GM12878 (cell line): ENCODE measurements around the gene ITPR2. TPM values are rescaled to one million over a fixed set of nuclear protein-coding genes. Genes with fewer than 3 reads are reported as not detected.

Experiments used
- DPF2 ChIP-seq: fragments of 450-650 bp; IDR thresholded peaks from 2 replicates; pipeline ENCODE4 v1.6.1; 2017; ENCODE audit warnings: mild to moderate bottlenecking
- EED ChIP-seq: sonication (generic); IDR thresholded peaks from 2 replicates; pipeline ENCODE4 v1.6.1; 2016; ENCODE audit warnings: antibody characterized with exemption, low read depth
- ESRRA ChIP-seq: IDR thresholded peaks from 2 replicates; pipeline ENCODE4 v1.6.1; 2012; ENCODE audit warnings: mild to moderate bottlenecking, low read length, improper control_type of control experiment
- FOXM1 ChIP-seq: IDR thresholded peaks from 2 replicates; pipeline ENCODE4 v1.6.1; 2012; ENCODE audit warnings: low read depth, mild to moderate bottlenecking, inconsistent platforms, low read length, moderate library complexity
- HDAC2 ChIP-seq: fragments of 200-600 bp; sonication (generic); IDR thresholded peaks from 2 replicates; pipeline ENCODE4 v1.6.1; 2017
- JUND ChIP-seq: IDR thresholded peaks from 2 replicates; pipeline ENCODE4 v1.6.1; 2012; ENCODE audit warnings: low read depth, mild to moderate bottlenecking, low read length, improper control_type of control experiment, moderate library complexity
- MEF2A ChIP-seq: IDR thresholded peaks from 2 replicates; pipeline ENCODE4 v1.6.1; 2011; ENCODE audit warnings: low read depth, mild to moderate bottlenecking, low read length, moderate library complexity; ENCODE audit not compliant: insufficient read depth
- MTA2 ChIP-seq: fragments of 450-650 bp; IDR thresholded peaks from 2 replicates; pipeline ENCODE4 v1.6.1; 2016; ENCODE audit warnings: low read depth, mild to moderate bottlenecking, moderate library complexity
- MTA3 ChIP-seq: IDR thresholded peaks from 2 replicates; pipeline ENCODE4 v1.6.1; 2012; ENCODE audit warnings: low read length, inconsistent platforms, borderline replicate concordance
- MXI1 ChIP-seq: fragments of 150-350 bp; IDR thresholded peaks from 2 replicates; pipeline ENCODE4 v1.6.1; 2011; ENCODE audit warnings: low read depth, mild to moderate bottlenecking, inconsistent platforms, low read length, improper control_type of control experiment
- NFYB ChIP-seq: IDR thresholded peaks from 2 replicates; pipeline ENCODE4 v1.6.1; 2011; ENCODE audit warnings: low read depth, mild to moderate bottlenecking, low read length, improper control_type of control experiment, moderate library complexity; ENCODE audit not compliant: insufficient read depth
- POLR2A ChIP-seq: IDR thresholded peaks from 2 replicates; pipeline ENCODE4 v1.6.1; 2011; ENCODE audit warnings: low read depth, mild to moderate bottlenecking, low read length
- POU2F2 ChIP-seq: IDR thresholded peaks from 3 replicates; pipeline ENCODE4 v1.6.1; 2011; ENCODE audit warnings: low read depth, mild to moderate bottlenecking, low read length, borderline replicate concordance
- RBBP5 ChIP-seq: fragments of 200-600 bp; sonication (generic); conservative IDR thresholded peaks from 2 replicates; pipeline ENCODE4 v1.6.1; 2016
- RUNX3 ChIP-seq: IDR thresholded peaks from 2 replicates; pipeline ENCODE4 v1.6.1; 2012; ENCODE audit warnings: low read length, inconsistent platforms
- STAT1 ChIP-seq: fragments of 450-650 bp; conservative IDR thresholded peaks from 2 replicates; pipeline ENCODE4 v1.6.1; 2014; ENCODE audit warnings: antibody characterized with exemption, mild to moderate bottlenecking
- YBX1 ChIP-seq: fragments of 450-650 bp; IDR thresholded peaks from 2 replicates; pipeline ENCODE4 v1.6.1; 2016; ENCODE audit warnings: antibody characterized with exemption
- ZNF207 ChIP-seq: fragments of 450-650 bp; IDR thresholded peaks from 2 replicates; pipeline ENCODE4 v1.6.1; 2014; ENCODE audit warnings: antibody characterized with exemption, mild to moderate bottlenecking, borderline replicate concordance
- ZNF274 ChIP-seq: IDR thresholded peaks from one replicate; pipeline ENCODE4 v1.8.0; 2011; ENCODE audit not compliant: insufficient read length, insufficient read depth
- ZNF622 ChIP-seq: fragments of 450-650 bp; IDR thresholded peaks from 2 replicates; pipeline ENCODE4 v1.6.1; 2017; ENCODE audit warnings: mild to moderate bottlenecking, inconsistent platforms
- ZSCAN29 ChIP-seq: fragments of 450-650 bp; IDR thresholded peaks from 2 replicates; pipeline ENCODE4 v1.6.1; 2017; ENCODE audit warnings: mild to moderate bottlenecking, moderate library complexity
- polyA plus RNA-seq, 11 experiments: library from polyadenylated mRNA; depleted of rRNA in 4 of 11; unstranded in 6 of 11; stranded (reverse) in 5 of 11; fragments of >200 nt; fragmentation: Nextera tagmentation in 4 of 11; fragmentation: Illumina TruSeq in 1 of 11; extraction: Ambion mirVana in 4 of 11; extraction: Trizol in 1 of 11; gene quantifications; 1 replicate in 1 of 11; 2 replicates in 10 of 11; pipeline versions ENCODE4 v1.2.1 to v1.2.3, GENCODE V29; 2011 to 2016; ENCODE audit warnings: inconsistent platforms in 2 of 11, missing spikeins in 2 of 11, low read depth in 1 of 11
- total RNA-seq, 4 experiments: library from RNA; depleted of rRNA in 3 of 4; stranded (reverse); fragments of >200 nt in 3 of 4; fragmentation: Illumina TruSeq in 1 of 4; extraction: Trizol in 1 of 4; gene quantifications; 2 replicates each; pipeline versions ENCODE4 v1.2.1 to v1.2.3, GENCODE V29; 2013 to 2021
- TF ChIP-seq, protein P1 (sequence below): fragments of 450-650 bp; IDR thresholded peaks from 2 replicates; pipeline ENCODE4 v1.6.1; 2016; ENCODE audit warnings: mild to moderate bottlenecking
- TF ChIP-seq, protein P2 (sequence below): IDR thresholded peaks from 2 replicates; pipeline ENCODE4 v1.6.1; 2012; ENCODE audit warnings: mild to moderate bottlenecking, low read depth, low read length
- TF ChIP-seq, protein P3 (sequence below): IDR thresholded peaks from 2 replicates; pipeline ENCODE4 v1.6.1; 2011; ENCODE audit warnings: low read depth, low read length, improper control_type of control experiment, borderline replicate concordance
- TF ChIP-seq, protein P4 (sequence below): fragments of 450-650 bp; IDR thresholded peaks from 2 replicates; pipeline ENCODE4 v1.6.1; 2017; ENCODE audit warnings: low read depth, mild to moderate bottlenecking, moderate library complexity

The ITPR2 gene
- total and polyA plus RNA-seq, 10 of the 15 experiments (the other 5 are each of a cell fraction or from before 2014, with no cell fraction given) = 7.5 to 76.2 (median 47.1) TPM

DNA sequence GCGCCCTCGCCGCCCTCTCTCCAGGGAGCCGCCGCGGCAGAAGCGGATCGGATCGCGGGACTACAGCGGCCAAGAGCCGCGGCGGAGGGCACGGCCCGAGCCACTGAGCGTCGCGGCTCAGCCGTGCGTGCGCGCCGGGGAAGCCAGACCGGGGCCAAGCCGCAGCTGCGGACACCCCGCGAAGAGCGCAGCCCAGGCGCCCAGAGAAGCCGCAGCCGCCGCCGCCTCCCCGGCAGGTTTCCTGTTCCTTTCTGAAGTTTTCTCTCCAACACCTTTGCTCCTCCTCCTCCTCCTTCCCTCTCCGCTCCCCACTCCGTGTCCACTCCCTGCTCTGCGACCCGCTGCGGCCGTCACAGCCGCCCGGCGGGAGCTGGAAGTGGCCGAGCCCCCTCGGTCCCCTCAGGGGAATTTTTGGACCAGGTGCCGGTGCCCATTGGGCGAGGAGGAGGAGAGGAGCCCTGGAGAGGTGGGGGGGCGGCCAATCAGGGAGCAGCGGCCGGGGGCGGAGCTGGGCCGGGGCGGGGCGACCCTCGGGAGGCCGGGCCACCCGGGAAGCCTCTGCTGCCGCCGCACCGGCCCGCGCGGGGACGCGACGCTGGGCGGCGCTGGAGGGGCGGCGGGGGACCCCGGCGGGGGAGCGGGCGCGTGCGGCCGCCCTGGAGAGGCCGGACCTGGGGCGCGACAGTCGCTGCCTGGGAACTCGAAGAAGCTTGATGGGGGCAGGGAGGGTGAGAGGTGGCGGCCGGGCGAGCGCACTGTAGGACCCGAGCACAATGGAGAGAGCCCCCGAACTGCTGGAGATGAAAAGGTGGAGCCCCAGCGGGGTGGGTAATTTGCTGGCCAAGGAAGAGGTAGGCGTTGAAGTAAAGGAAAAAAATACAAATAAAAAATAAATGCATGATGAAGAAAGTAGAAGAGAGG lies at the start of gene ITPR2 (continued):
- TF ChIP-seq EED (peak; percentile 61; the same call in 1 of the 2 replicates), JUND (no peak), ZNF274 (no peak), RUNX3 (peak; percentile 47), ESRRA (no peak), MEF2A (no peak), NFYB (peak; percentile 87), ZNF207 (no peak), DPF2 (peak; percentile 71; the same call in 1 of the 2 replicates), FOXM1 (no peak), ZSCAN29 (no peak), MTA3 (no peak), YBX1 (no peak), RBBP5 (no peak), MTA2 (no peak), HDAC2 (peak; percentile 47; the same call in 1 of the 2 replicates), MXI1 (no peak; the same call in 1 of the 2 replicates), STAT1 (no peak; the same call in 1 of the 2 replicates), POU2F2 (peak; percentile 63; the same call in 1 of the 3 replicates), ZNF622 (no peak), POLR2A (peak; percentile 87)
- TF ChIP-seq, protein P1, sequence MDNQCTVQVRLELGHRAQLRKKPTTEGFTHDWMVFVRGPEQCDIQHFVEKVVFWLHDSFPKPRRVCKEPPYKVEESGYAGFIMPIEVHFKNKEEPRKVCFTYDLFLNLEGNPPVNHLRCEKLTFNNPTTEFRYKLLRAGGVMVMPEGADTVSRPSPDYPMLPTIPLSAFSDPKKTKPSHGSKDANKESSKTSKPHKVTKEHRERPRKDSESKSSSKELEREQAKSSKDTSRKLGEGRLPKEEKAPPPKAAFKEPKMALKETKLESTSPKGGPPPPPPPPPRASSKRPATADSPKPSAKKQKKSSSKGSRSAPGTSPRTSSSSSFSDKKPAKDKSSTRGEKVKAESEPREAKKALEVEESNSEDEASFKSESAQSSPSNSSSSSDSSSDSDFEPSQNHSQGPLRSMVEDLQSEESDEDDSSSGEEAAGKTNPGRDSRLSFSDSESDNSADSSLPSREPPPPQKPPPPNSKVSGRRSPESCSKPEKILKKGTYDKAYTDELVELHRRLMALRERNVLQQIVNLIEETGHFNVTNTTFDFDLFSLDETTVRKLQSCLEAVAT = no peak; the same call in 1 of the 2 replicates
- TF ChIP-seq, protein P2, sequence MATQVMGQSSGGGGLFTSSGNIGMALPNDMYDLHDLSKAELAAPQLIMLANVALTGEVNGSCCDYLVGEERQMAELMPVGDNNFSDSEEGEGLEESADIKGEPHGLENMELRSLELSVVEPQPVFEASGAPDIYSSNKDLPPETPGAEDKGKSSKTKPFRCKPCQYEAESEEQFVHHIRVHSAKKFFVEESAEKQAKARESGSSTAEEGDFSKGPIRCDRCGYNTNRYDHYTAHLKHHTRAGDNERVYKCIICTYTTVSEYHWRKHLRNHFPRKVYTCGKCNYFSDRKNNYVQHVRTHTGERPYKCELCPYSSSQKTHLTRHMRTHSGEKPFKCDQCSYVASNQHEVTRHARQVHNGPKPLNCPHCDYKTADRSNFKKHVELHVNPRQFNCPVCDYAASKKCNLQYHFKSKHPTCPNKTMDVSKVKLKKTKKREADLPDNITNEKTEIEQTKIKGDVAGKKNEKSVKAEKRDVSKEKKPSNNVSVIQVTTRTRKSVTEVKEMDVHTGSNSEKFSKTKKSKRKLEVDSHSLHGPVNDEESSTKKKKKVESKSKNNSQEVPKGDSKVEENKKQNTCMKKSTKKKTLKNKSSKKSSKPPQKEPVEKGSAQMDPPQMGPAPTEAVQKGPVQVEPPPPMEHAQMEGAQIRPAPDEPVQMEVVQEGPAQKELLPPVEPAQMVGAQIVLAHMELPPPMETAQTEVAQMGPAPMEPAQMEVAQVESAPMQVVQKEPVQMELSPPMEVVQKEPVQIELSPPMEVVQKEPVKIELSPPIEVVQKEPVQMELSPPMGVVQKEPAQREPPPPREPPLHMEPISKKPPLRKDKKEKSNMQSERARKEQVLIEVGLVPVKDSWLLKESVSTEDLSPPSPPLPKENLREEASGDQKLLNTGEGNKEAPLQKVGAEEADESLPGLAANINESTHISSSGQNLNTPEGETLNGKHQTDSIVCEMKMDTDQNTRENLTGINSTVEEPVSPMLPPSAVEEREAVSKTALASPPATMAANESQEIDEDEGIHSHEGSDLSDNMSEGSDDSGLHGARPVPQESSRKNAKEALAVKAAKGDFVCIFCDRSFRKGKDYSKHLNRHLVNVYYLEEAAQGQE = peak; percentile 20; the same call in 1 of the 2 replicates
- TF ChIP-seq, protein P3, sequence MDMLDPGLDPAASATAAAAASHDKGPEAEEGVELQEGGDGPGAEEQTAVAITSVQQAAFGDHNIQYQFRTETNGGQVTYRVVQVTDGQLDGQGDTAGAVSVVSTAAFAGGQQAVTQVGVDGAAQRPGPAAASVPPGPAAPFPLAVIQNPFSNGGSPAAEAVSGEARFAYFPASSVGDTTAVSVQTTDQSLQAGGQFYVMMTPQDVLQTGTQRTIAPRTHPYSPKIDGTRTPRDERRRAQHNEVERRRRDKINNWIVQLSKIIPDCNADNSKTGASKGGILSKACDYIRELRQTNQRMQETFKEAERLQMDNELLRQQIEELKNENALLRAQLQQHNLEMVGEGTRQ = no peak
- TF ChIP-seq, protein P4, sequence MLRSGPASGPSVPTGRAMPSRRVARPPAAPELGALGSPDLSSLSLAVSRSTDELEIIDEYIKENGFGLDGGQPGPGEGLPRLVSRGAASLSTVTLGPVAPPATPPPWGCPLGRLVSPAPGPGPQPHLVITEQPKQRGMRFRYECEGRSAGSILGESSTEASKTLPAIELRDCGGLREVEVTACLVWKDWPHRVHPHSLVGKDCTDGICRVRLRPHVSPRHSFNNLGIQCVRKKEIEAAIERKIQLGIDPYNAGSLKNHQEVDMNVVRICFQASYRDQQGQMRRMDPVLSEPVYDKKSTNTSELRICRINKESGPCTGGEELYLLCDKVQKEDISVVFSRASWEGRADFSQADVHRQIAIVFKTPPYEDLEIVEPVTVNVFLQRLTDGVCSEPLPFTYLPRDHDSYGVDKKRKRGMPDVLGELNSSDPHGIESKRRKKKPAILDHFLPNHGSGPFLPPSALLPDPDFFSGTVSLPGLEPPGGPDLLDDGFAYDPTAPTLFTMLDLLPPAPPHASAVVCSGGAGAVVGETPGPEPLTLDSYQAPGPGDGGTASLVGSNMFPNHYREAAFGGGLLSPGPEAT = peak; percentile 66
